ENCODE results near the gene CA10. TPM values are rescaled to one million over a fixed set of nuclear protein-coding genes. Genes with fewer than 3 reads are reported as not detected.

CA10 gene
- total RNA-seq, result under 1 TPM in 1 of 2 donors, not detected in 1; 0.91 TPM

GRCh38 chr17:52158450-52159042, at the start of gene CA10:
CA10 (minus strand) TSS chr17:52158714.
- Histone ChIP-seq H3K27me3 (replicated peaks; ENCODE audit: insufficient read depth) (peaks cover 25% of the 10 kb centered on the region), H3K4me1 (replicated peaks) (no peaks in the 10 kb centered on the region), H3K4me3 (peak within 1 kb of the TSS; percentile 6 to 9), H3K27ac (no peak within 1 kb of the TSS), H3K36me3 (no peaks in the 10 kb centered on the region), H3K9me3 (no peaks in the 10 kb centered on the region)
- no peak for TF ChIP-seq POLR2AphosphoS5 (IDR thresholded peaks at IDR 0.05)
- no peak for TF ChIP-seq CTCF (IDR thresholded peaks at IDR 0.05)
- TF ChIP-seq POLR2A (IDR thresholded peaks at IDR 0.05), result no peak
- no peak for DNase-seq (ENCODE audit: low spot score)
- WGBS, result under 1% methylated on average over 48 of the region's 52 CpGs
- intact Hi-C loops (cut with DNase I), result no loop called here

- H3K27me3 ChIP-seq (replicated peaks; ENCODE audit: insufficient read depth), result no peaks in the 10 kb centered on the region
- H3K4me1 ChIP-seq (replicated peaks), result no peaks in the 10 kb centered on the region
- H3K27ac ChIP-seq, result no peak overlapping the region
- H3K4me3 ChIP-seq, result no peak overlapping the region
- WGBS, result 86% methylated on average over 2 of the region's 2 CpGs
- intact Hi-C loops (cut with DNase I), result no loop called here
- no peak for DNase-seq (ENCODE audit: low spot score)
- H3K36me3 ChIP-seq, result no peaks in the 10 kb centered on the region
- no peaks in the 10 kb centered on the region for H3K9me3 ChIP-seq
- TF ChIP-seq CTCF (IDR thresholded peaks at IDR 0.05), result no peak
- no peak for TF ChIP-seq POLR2AphosphoS5 (IDR thresholded peaks at IDR 0.05)
Observed at GRCh38 chr17:52207796-52208195, 49.3 kb upstream of the CA10 start.

- Histone ChIP-seq H3K27ac (no peak overlapping the region), H3K36me3 (no peaks in the 10 kb centered on the region), H3K4me3 (no peak overlapping the region), H3K9me3 (no peaks in the 10 kb centered on the region), H3K27me3 (replicated peaks; ENCODE audit: insufficient read depth) (no peaks in the 10 kb centered on the region), H3K4me1 (replicated peaks) (no peaks in the 10 kb centered on the region)
- 85% methylated on average over 2 of the region's 2 CpGs for WGBS
- TF ChIP-seq POLR2AphosphoS5 (IDR thresholded peaks at IDR 0.05) (no peak), CTCF (IDR thresholded peaks at IDR 0.05) (no peak), POLR2A (IDR thresholded peaks at IDR 0.05) (no peak)
- no peak for DNase-seq (ENCODE audit: low spot score)
- intact Hi-C loops (cut with DNase I), result no loop called here
Observed at GRCh38 chr17:52202520-52203080, 44.1 kb upstream of the CA10 start.

- Histone ChIP-seq H3K9me3 (no peaks in the 10 kb centered on the region), H3K27me3 (replicated peaks; ENCODE audit: insufficient read depth) (no peaks in the 10 kb centered on the region), H3K27ac (no peak overlapping the region), H3K36me3 (no peaks in the 10 kb centered on the region), H3K4me3 (no peak overlapping the region), H3K4me1 (replicated peaks) (no peaks in the 10 kb centered on the region)
- intact Hi-C loops (cut with DNase I), result no loop called here
- DNase-seq (ENCODE audit: low spot score), result no peak
- 68% methylated on average over 2 of the region's 2 CpGs for WGBS
- TF ChIP-seq POLR2A (IDR thresholded peaks at IDR 0.05) (no peak), CTCF (IDR thresholded peaks at IDR 0.05) (no peak), POLR2AphosphoS5 (IDR thresholded peaks at IDR 0.05) (no peak)
Observed at GRCh38 chr17:52201767-52202519, 43.4 kb upstream of the CA10 start.
